HepG2 (cell line): ENCODE results near the gene RNF133.

Experiments used
- RAD21 ChIP-seq: fragments of 450-650 bp; formaldehyde crosslinking; IDR thresholded peaks from 2 replicates; pipeline ENCODE4 v1.5.0; 2020; ENCODE audit warnings: mild to moderate bottlenecking
- ZMAT3 ChIP-seq: sonication (generic); formaldehyde crosslinking; conservative IDR thresholded peaks from 2 replicates; pipeline ENCODE4 v1.7.0; 2021; ENCODE audit warnings: missing genetic modification reagents
- ZNF790 ChIP-seq: sonication (generic); formaldehyde crosslinking; IDR thresholded peaks from 2 replicates; pipeline ENCODE4 v1.8.0; 2022; ENCODE audit warnings: missing genetic modification reagents, mild to moderate bottlenecking, borderline replicate concordance
- TF ChIP-seq, protein P1 (sequence below): sonication (generic); formaldehyde crosslinking; IDR thresholded peaks from 2 replicates; pipeline ENCODE4 v1.5.1; 2020; ENCODE audit warnings: missing genetic modification reagents, mild to moderate bottlenecking, borderline replicate concordance

DNA sequence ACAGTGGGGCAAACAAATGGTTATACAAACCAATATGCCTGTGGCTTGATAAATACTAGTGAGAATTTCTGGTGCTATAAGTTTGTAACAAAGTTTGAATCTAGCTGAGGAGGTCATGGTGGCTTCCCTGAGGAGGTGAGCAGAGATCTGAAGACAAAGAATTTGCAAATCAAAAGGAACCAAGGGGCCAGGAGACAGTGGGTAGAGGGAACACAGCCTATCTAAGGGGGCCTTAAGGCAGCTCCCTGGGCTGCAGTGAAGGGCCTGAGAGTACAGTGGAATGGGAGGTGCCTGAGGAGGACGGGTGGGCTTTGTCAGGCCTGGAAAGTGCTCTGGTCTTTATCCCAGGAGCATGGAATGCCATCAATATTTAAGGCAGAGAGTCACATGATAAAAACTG, 21.8 kb downstream of the RNF133 start:
- TF ChIP-seq RAD21 (CRISPR knock-in tag): no peak
- TF ChIP-seq ZNF790 (CRISPR knock-in tag): no peak
- no peak for TF ChIP-seq ZMAT3 (CRISPR knock-in tag)
- TF ChIP-seq, protein P1, sequence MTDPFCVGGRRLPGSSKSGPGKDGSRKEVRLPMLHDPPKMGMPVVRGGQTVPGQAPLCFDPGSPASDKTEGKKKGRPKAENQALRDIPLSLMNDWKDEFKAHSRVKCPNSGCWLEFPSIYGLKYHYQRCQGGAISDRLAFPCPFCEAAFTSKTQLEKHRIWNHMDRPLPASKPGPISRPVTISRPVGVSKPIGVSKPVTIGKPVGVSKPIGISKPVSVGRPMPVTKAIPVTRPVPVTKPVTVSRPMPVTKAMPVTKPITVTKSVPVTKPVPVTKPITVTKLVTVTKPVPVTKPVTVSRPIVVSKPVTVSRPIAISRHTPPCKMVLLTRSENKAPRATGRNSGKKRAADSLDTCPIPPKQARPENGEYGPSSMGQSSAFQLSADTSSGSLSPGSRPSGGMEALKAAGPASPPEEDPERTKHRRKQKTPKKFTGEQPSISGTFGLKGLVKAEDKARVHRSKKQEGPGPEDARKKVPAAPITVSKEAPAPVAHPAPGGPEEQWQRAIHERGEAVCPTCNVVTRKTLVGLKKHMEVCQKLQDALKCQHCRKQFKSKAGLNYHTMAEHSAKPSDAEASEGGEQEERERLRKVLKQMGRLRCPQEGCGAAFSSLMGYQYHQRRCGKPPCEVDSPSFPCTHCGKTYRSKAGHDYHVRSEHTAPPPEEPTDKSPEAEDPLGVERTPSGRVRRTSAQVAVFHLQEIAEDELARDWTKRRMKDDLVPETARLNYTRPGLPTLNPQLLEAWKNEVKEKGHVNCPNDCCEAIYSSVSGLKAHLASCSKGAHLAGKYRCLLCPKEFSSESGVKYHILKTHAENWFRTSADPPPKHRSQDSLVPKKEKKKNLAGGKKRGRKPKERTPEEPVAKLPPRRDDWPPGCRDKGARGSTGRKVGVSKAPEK (CRISPR knock-in tag): no peak
